GM12891 (cell line): ENCODE data around the gene ANKRD13B. TPM values are rescaled to one million over a fixed set of nuclear protein-coding genes. Genes with fewer than 3 reads are reported as not detected.
"Not testable (repeated sequence)": the region's sequence is repeated elsewhere in the genome, so short reads cannot be mapped to it uniquely, and the experiment has no call there.

Experiments
- DNase-seq: peaks from one replicate; pipeline ENCODE4 v3.0.0; 2011; ENCODE audit warnings: low spot score; ENCODE audit not compliant: insufficient read length
- FAIRE-seq: peaks from 2 replicates; lab custom pipeline; 2011; peaks lifted over from hg19 to GRCh38; lab: Jason Lieb, UNC
- PAX5 ChIP-seq: IDR thresholded peaks from 2 replicates; pipeline ENCODE4 v1.6.1; 2011; ENCODE audit warnings: low read length, moderate library complexity, mild to moderate bottlenecking; ENCODE audit not compliant: insufficient read depth, severe bottlenecking
- POLR2A ChIP-seq: IDR thresholded peaks from 2 replicates; pipeline ENCODE4 v1.6.1; 2011; ENCODE audit warnings: low read depth, low read length, control low read depth
- POLR2AphosphoS5 ChIP-seq: IDR thresholded peaks from 2 replicates; pipeline ENCODE4 v1.6.1; 2011; ENCODE audit warnings: low read depth, low read length, control low read depth
- POU2F2 ChIP-seq: IDR thresholded peaks from 2 replicates; pipeline ENCODE4 v1.6.1; 2011; ENCODE audit warnings: low read depth, mild to moderate bottlenecking, control low read depth, low read length, moderate library complexity
- SPI1 ChIP-seq: IDR thresholded peaks from 2 replicates; pipeline ENCODE4 v1.6.1; 2011; ENCODE audit warnings: low read depth, low read length, control low read depth
- TAF1 ChIP-seq: IDR thresholded peaks from 2 replicates; pipeline ENCODE4 v1.6.1; 2011; ENCODE audit warnings: low read depth, low read length, control low read depth
- polyA plus RNA-seq: library from polyadenylated mRNA; unstranded; fragments of >200 nt; gene quantifications from one replicate; pipeline ENCODE4 v1.2.1, GENCODE V29; 2012; ENCODE audit warnings: low read depth, missing spikeins, inconsistent platforms; ENCODE audit not compliant: missing spikeins

The ANKRD13B gene
- polyA plus RNA-seq: 1.4 TPM

GRCh38 chr17:29592850-29593551 lies at the start of gene ANKRD13B:
Gene ANKRD13B (plus strand): TSS chr17:29593132. CDS start chr17:29593622, 490 bp downstream.
- no peak for FAIRE-seq
- TF ChIP-seq PAX5 (no peak), SPI1 (no peak), POLR2A (no peak), POU2F2 (no peak), POLR2AphosphoS5 (no peak), TAF1 (no peak)
- DNase-seq: no peak

DNA sequence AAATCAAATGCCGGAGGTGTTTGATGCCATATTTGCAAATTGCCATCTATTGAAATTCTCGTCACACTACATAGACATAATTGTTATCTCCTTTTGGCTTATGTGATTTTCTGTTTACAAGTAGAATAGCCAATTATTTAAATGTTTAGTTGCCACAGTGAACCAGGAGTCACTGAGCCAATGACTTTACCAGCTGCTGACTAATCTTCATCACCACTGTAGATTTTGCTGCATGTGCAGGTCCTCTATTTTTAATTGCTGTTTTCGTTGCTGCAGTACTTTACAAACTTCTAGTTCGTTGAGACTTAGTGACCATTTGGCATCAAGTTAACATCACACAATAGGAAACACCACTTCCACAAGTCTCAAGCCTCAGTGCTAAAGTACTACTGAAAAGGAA lies 48.9 kb upstream of the ANKRD13B start:
- DNase-seq: no peak
- no peak for FAIRE-seq
- TF ChIP-seq POLR2AphosphoS5: no peak
- TF ChIP-seq POLR2A: no peak
- TF ChIP-seq PAX5: no peak
- TF ChIP-seq SPI1: no peak
- no peak for TF ChIP-seq TAF1
- TF ChIP-seq POU2F2: no peak

GRCh38 chr17:29546085-29546484 lies 46.8 kb upstream of the ANKRD13B start:
- no peak for FAIRE-seq
- DNase-seq: no peak
- TF ChIP-seq TAF1: no peak
- TF ChIP-seq POLR2AphosphoS5: no peak
- no peak for TF ChIP-seq SPI1
- no peak for TF ChIP-seq POLR2A
- no peak for TF ChIP-seq POU2F2
- no peak for TF ChIP-seq PAX5

DNA sequence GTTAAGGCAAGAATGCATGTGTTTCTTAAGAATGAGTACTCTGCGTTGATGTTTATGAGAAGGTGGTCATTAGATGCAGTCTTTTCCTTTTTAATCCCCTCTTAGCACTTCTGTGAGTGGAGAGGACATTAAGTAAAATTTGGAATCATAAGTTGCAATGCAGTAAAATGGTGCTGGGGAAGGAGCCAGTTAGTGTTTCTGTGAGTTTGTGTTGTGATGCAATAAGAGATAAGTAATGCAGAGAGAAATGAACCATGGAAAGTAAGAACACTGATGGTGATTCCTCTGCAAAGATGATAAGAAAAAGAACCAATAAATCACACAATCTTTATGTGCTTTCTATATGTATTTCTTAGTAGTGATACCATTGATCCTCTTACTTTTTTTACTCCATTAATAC lies 46.1 kb upstream of the ANKRD13B start:
- no peak for FAIRE-seq
- no peak for DNase-seq

DNA sequence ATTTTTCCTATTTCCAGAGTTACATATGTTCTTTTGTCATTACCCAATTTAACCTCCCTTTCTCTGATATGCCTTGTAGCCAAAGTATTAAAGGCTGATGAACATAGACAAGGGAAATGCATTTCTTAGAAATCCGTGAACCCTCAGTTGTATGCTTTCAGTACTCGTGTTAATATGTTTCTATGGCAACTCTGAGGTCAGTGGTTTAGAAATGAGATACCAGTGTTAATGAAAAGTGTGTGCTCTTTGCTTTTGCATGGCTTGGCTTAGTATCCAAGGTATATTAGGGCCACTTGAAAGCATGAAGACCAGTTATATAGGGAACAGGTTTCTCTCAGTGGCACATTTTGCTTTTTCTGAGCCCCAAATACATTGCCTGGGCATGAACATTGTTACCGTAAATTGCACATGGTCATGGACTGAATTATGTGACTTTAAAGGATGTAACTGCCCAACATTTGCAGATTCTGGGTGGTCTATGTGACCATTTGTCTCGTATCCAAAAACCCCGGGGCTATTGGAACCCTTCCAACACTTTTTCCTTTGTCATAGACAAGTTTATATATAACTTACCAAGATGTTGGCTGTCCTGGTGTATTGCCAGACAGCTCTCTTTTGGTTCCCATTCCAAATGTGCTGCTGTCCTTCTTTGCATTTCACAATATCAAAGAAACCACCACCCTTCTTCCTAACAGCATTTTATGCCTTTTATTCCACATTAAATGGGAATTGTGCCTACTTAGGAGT lies 43.6 kb upstream of the ANKRD13B start:
- peak; percentile 81 for FAIRE-seq
- TF ChIP-seq SPI1: no peak
- TF ChIP-seq TAF1: no peak
- TF ChIP-seq PAX5: no peak
- TF ChIP-seq POU2F2: no peak
- TF ChIP-seq POLR2A: no peak

More for the DNA sequence above, 46.1 kb upstream of the ANKRD13B start:
- no peak for TF ChIP-seq SPI1
- no peak for TF ChIP-seq POLR2A
- no peak for TF ChIP-seq TAF1
- no peak for TF ChIP-seq PAX5

DNA sequence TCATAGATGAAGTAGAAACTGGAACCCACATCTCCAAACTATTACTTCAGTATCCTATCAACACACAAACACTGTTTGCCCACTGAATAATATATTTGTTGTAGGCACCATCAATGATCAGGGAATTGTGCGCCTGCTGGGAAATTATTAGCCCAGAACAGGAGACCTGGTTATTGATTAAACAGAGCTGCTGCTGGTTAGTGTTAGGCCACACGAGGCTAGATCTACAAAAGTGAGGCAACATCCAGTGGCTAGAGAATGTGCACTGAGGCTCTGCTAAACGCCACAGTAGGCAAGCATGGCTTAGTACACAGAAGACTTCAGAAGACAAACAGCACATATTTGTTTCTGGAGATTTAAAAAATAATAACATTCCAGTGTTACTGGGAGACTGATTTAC lies 37.1 kb upstream of the ANKRD13B start:
- no peak for DNase-seq
- no peak for FAIRE-seq
- TF ChIP-seq POLR2AphosphoS5 (no peak), POLR2A (no peak), TAF1 (no peak), SPI1 (no peak), POU2F2 (no peak), PAX5 (no peak)

More for the DNA sequence above, 43.6 kb upstream of the ANKRD13B start:
- peak; percentile 37 for DNase-seq

DNA sequence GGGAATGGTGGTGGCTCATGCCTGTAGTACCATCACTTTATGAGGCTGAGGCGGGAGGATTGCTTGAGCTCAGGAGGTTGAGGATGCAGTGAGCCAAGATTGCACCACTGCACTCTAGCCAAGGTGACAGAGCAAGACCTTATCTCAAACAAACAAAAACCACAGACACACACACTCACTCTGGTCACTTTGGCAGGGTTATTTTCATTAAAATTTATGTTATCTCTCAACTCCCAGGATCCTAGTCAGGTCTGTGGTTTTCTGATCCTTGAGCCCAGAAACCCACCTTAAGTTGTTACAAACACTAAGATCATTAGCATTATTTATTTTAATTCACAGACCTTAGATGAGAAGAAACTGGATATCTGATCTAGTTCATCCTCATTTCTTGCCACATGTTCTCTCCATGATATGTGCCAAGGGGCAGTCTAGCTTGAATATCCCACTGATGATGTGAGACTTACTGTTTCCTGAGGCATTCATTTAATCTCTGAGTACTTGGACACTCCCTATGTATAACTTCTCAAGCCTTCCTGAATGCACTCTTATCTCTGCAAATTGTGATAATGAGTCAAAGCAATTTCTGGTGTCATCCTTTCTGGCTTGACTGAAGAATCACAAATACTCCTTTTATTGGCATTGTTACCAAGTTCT lies 35.7 kb upstream of the ANKRD13B start:
- TF ChIP-seq POLR2A (no peak), TAF1 (no peak), POLR2AphosphoS5 (no peak), POU2F2 (no peak), PAX5 (no peak), SPI1 (no peak)
- FAIRE-seq (no peak), DNase-seq (no peak)

- FAIRE-seq (no peak), DNase-seq (no peak)
- TF ChIP-seq SPI1 (peak; percentile 75), POLR2A (no peak)
Observed at GRCh38 chr17:29557739-29558116, 35.2 kb upstream of the ANKRD13B start.

DNA sequence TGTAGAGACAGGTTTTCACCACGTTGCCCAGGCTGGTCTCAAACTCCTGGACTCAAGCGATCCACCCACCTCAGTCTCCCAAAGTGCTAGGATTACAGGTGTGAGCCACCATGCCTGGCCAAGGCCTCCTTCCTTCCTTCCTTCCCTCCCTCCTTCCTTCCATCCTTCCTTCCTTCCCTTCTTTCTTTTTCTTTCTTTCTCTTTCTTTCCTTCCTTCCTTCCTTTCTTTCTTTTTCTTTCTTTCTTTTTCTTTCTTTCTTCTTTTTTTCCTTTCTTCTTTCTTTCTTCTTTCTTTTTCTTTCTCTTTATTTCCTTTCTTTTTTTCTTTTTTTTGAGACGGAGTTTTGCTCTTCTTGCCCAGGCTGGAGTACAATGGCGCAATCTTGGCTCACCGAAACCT lies 34.8 kb upstream of the ANKRD13B start:
- DNase-seq, FAIRE-seq: not testable (repeated sequence)

DNA sequence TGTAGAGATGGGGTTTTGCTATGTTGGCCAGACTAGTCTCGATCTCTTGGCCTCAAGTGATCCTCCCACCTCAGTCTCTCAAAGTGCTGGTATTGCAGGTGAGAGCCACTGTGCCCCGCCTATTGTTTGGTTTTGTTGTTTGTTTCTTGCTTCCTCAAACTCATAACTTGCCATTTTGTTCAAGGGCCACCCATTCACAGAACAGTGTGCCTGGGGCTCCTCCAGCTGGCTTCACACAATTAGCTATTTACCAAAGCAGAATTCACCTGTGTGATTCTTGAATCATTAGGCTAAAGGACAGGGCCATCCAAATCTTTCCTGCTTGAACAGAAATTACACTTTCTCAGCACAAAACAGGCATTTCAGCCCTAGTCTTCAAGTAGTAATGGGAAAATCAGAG lies 33.3 kb upstream of the ANKRD13B start:
- no peak for TF ChIP-seq PAX5
- TF ChIP-seq POLR2A: no peak
- TF ChIP-seq SPI1: no peak
- no peak for TF ChIP-seq POU2F2
- no peak for TF ChIP-seq TAF1
- no peak for TF ChIP-seq POLR2AphosphoS5
- FAIRE-seq (no peak), DNase-seq (no peak)
